Cardiac fibroblast (primary cell): Measurements from ENCODE around the gene PLEKHN1.
"Not testable (repeated sequence)": the region's sequence is repeated elsewhere in the genome, so short reads cannot be mapped to it uniquely, and the experiment has no call there.

Experiments used
- DNase-seq, 2 donors: peaks; one replicate each; pipeline versions ENCODE4 v3.0.0 to v3.0.0-alpha.2; 2010; ENCODE audit warnings: low read depth in 2 of 2
- H3K4me3 ChIP-seq, 2 donors: replicated peaks in 1 of 2; 1 replicate in 1 of 2; 2 replicates in 1 of 2; pipeline ENCODE4 v1.5.1; 2011; ENCODE audit warnings: low read depth in 2 of 2, low read length in 2 of 2, mild to moderate bottlenecking in 2 of 2, moderate library complexity in 1 of 2
- CTCF ChIP-seq: IDR thresholded peaks from one replicate; pipeline ENCODE4 v1.5.1; 2011; ENCODE audit warnings: low read depth, mild to moderate bottlenecking, low read length, inconsistent platforms

PLEKHN1 gene

GRCh38 chr1:992362-992761, 26.1 kb downstream of the PLEKHN1 start:
- DNase-seq, result no peak
- TF ChIP-seq CTCF, result no peak
- H3K4me3 ChIP-seq, result no peak overlapping the region

- DNase-seq, result no peak
- no peak for TF ChIP-seq CTCF
- no peak overlapping the region for H3K4me3 ChIP-seq
These were observed 27.2 kb downstream of the PLEKHN1 start for GRCh38 chr1:993379-993995.

GRCh38 chr1:994546-994945, 28.3 kb downstream of the PLEKHN1 start:
- not testable (repeated sequence) for H3K4me3 ChIP-seq, DNase-seq

- DNase-seq, result no peak
- no peak overlapping the region for H3K4me3 ChIP-seq
- TF ChIP-seq CTCF, result no peak
These were observed 29.7 kb downstream of the PLEKHN1 start for GRCh38 chr1:995665-996633.

GRCh38 chr1:996851-997712, 30.8 kb downstream of the PLEKHN1 start:
- no peak overlapping the region for H3K4me3 ChIP-seq
- no peak for DNase-seq
- no peak for TF ChIP-seq CTCF

GRCh38 chr1:997713-997992, 31.4 kb downstream of the PLEKHN1 start:
- no peak for DNase-seq
- no peak for TF ChIP-seq CTCF
- no peak overlapping the region for H3K4me3 ChIP-seq
